Neural cell (in vitro differentiated cells): ENCODE data around the gene NXNL1. TPM values are rescaled to one million over a fixed set of nuclear protein-coding genes. Genes with fewer than 3 reads are reported as not detected.

Experiments
- H2AFZ ChIP-seq: fragments of 200-600, 300-800 bp; sonication (generic), shearing (Covaris generic); 2 replicates; pipeline ENCODE4 v1.6.0; 2014; ENCODE audit warnings: low read depth, mild to moderate bottlenecking, antibody characterized with exemption, low read length, moderate library complexity
- H3F3A ChIP-seq: fragments of 200-600 bp; shearing (Covaris generic); 2 replicates; pipeline ENCODE4 v1.6.1; 2016; ENCODE audit warnings: mild to moderate bottlenecking, moderate library complexity, mixed read lengths, antibody characterized with exemption, low read length; ENCODE audit not compliant: insufficient read depth, poor library complexity, severe bottlenecking
- H3K27ac ChIP-seq: fragments of 200-600, 300-800 bp; sonication (generic), shearing (Covaris generic); 2 replicates; pipeline ENCODE4 v1.5.1; 2014; ENCODE audit warnings: mild to moderate bottlenecking, low read length, moderate library complexity
- H3K27me3 ChIP-seq: fragments of 300-800, 200-600 bp; sonication (generic), shearing (Covaris generic); 2 replicates; pipeline ENCODE4 v1.6.0; 2014; ENCODE audit warnings: mild to moderate bottlenecking, low read depth, low read length, moderate library complexity; ENCODE audit not compliant: insufficient read depth
- H3K36me3 ChIP-seq: fragments of 300-800, 200-600 bp; sonication (generic), shearing (Covaris generic); 2 replicates; pipeline ENCODE4 v1.5.1; 2014; ENCODE audit warnings: mild to moderate bottlenecking, antibody characterized with exemption, low read length, moderate library complexity; ENCODE audit not compliant: insufficient read depth
- H3K4me2 ChIP-seq: fragments of 300-800, 200-600 bp; sonication (generic), shearing (Covaris generic); 2 replicates; pipeline ENCODE4 v1.6.0; 2014; ENCODE audit warnings: mild to moderate bottlenecking, low read length
- H3K4me3 ChIP-seq: fragments of 300-800, 200-600 bp; sonication (generic), shearing (Covaris generic); 2 replicates; pipeline ENCODE4 v1.5.1; 2014; ENCODE audit warnings: mild to moderate bottlenecking, low read length, moderate library complexity
- H3K79me2 ChIP-seq: fragments of 200-600 bp; shearing (Covaris generic); replicated peaks from 2 replicates; pipeline ENCODE4 v1.6.0; 2014; ENCODE audit warnings: mild to moderate bottlenecking, low read length, moderate library complexity; ENCODE audit not compliant: insufficient read depth
- H3K9ac ChIP-seq: fragments of 300-800, 200-600 bp; sonication (generic), shearing (Covaris generic); 2 replicates; pipeline ENCODE4 v1.6.1; 2016; ENCODE audit warnings: mild to moderate bottlenecking, low read length, mixed read lengths
- H3K9me2 ChIP-seq: fragments of 200-600 bp; shearing (Covaris generic); 2 replicates; pipeline ENCODE4 v1.6.1; 2016; ENCODE audit warnings: mild to moderate bottlenecking, low read length, mixed read lengths; ENCODE audit not compliant: insufficient read depth
- H3K9me3 ChIP-seq: fragments of 200-600, 300-800 bp; sonication (generic), shearing (Covaris generic); 2 replicates; pipeline ENCODE4 v1.6.1; 2016; ENCODE audit warnings: mild to moderate bottlenecking, mixed run types, low read length, moderate library complexity, mixed read lengths
- H4K20me1 ChIP-seq: fragments of 200-600 bp; shearing (Covaris generic); 2 replicates; pipeline ENCODE4 v1.6.1; 2016; ENCODE audit warnings: mild to moderate bottlenecking, mixed run types; ENCODE audit not compliant: insufficient read depth
- CTCF ChIP-seq: fragments of 450-650 bp; IDR thresholded peaks from 2 replicates; pipeline ENCODE4 v1.5.1; 2014; ENCODE audit warnings: antibody characterized with exemption, mild to moderate bottlenecking, moderate library complexity; ENCODE audit not compliant: poor library complexity, severe bottlenecking
- EP300 ChIP-seq: fragments of 450-650 bp; conservative IDR thresholded peaks from 2 replicates; pipeline ENCODE4 v1.6.1; 2014; ENCODE audit warnings: antibody characterized with exemption, mild to moderate bottlenecking, moderate library complexity; ENCODE audit not compliant: poor library complexity, severe bottlenecking
- EZH2 ChIP-seq: fragments of 200-600, 300-800 bp; shearing (Covaris generic), sonication (generic); IDR thresholded peaks from 2 replicates; pipeline ENCODE4 v1.6.1; 2014; ENCODE audit warnings: antibody characterized with exemption, low read length, borderline replicate concordance, mild to moderate bottlenecking; ENCODE audit not compliant: insufficient read depth, poor library complexity, severe bottlenecking
- MXI1 ChIP-seq: fragments of 450-650 bp; conservative IDR thresholded peaks from 2 replicates; pipeline ENCODE4 v1.6.1; 2014; ENCODE audit warnings: antibody characterized with exemption, mild to moderate bottlenecking; ENCODE audit not compliant: poor library complexity, severe bottlenecking
- POLR2AphosphoS5 ChIP-seq: IDR thresholded peaks from 2 replicates; pipeline ENCODE4 v1.6.1; 2012
- RAD21 ChIP-seq: fragments of 450-650 bp; conservative IDR thresholded peaks from 2 replicates; pipeline ENCODE4 v1.6.1; 2014; ENCODE audit warnings: antibody characterized with exemption, mild to moderate bottlenecking, moderate library complexity
- REST ChIP-seq: IDR thresholded peaks from 2 replicates; pipeline ENCODE4 v1.6.1; 2012; ENCODE audit warnings: borderline replicate concordance
- SMC3 ChIP-seq: fragments of 450-650 bp; conservative IDR thresholded peaks from 2 replicates; pipeline ENCODE4 v1.6.1; 2014; ENCODE audit warnings: antibody characterized with exemption, mild to moderate bottlenecking, moderate library complexity; ENCODE audit not compliant: poor library complexity
- TAF1 ChIP-seq: IDR thresholded peaks from 2 replicates; pipeline ENCODE4 v1.6.1; 2012; ENCODE audit warnings: low read depth
- polyA plus RNA-seq: library from polyadenylated mRNA; depleted of rRNA; stranded (reverse); fragments of >200 nt; gene quantifications from 2 replicates; pipeline ENCODE4 v1.2.3, GENCODE V29; 2014

NXNL1 gene
- polyA plus RNA-seq, 1 donor from 2014 or later, result not detected

DNA sequence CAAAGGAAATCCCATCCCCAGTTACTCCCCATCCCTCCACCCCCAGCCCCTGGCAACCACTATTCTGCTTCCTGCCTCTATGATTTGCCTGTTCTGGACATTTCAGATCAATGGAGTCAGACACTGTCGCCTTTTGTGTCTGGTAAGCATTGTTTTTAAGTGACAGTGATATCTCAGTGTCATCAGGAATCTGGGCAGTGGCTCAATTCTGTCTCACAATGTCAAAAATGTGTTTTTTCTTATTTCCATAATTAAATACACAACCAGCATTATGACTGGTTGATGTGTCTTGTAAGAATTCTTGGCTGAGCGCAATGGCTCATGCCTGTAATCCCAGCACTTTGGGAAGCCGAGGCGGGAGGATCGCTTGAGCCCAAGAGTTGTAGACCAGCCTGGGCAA is 30.6 kb upstream of the NXNL1 start:
- Histone ChIP-seq H3K9ac (no peak overlapping the region), H3K79me2 (no peaks in the 10 kb centered on the region), H3K4me3 (no peak overlapping the region), H3K9me3 (no peaks in the 10 kb centered on the region), H2AFZ (no peak overlapping the region), H3K4me2 (no peak overlapping the region), H3K9me2 (no peaks in the 10 kb centered on the region), H3K27ac (no peak overlapping the region), H3K36me3 (no peaks in the 10 kb centered on the region), H3F3A (no peaks in the 10 kb centered on the region), H4K20me1 (no peaks in the 10 kb centered on the region), H3K27me3 (no peaks in the 10 kb centered on the region)
- no peak for TF ChIP-seq MXI1
- TF ChIP-seq SMC3, result no peak

- Histone ChIP-seq H4K20me1 (no peaks in the 10 kb centered on the region), H3K4me2 (no peak overlapping the region), H3K9me3 (no peaks in the 10 kb centered on the region), H3K9me2 (no peaks in the 10 kb centered on the region), H3K27ac (no peak overlapping the region), H3K36me3 (no peaks in the 10 kb centered on the region), H3K79me2 (no peaks in the 10 kb centered on the region), H2AFZ (no peak overlapping the region), H3K27me3 (no peaks in the 10 kb centered on the region), H3K9ac (no peak overlapping the region), H3F3A (no peaks in the 10 kb centered on the region), H3K4me3 (no peak overlapping the region)
- no peak for TF ChIP-seq MXI1
- no peak for TF ChIP-seq REST
- no peak for TF ChIP-seq EZH2
- no peak for TF ChIP-seq SMC3
- no peak for TF ChIP-seq TAF1
- TF ChIP-seq RAD21, result no peak
- TF ChIP-seq CTCF, result no peak
- TF ChIP-seq POLR2AphosphoS5, result no peak
- no peak for TF ChIP-seq EP300
Measured at GRCh38 chr19:17490411-17490810, 29.7 kb upstream of the NXNL1 start.
